ENCODE data around the gene EVL.
"Not testable (repeated sequence)": the region's sequence is repeated elsewhere in the genome, so short reads cannot be mapped to it uniquely, and the experiment has no call there.

EVL gene

GRCh38 chr14:100039903-100040302 lies 25.3 kb upstream of the EVL start:
- DNase-seq, result no peak

DNA sequence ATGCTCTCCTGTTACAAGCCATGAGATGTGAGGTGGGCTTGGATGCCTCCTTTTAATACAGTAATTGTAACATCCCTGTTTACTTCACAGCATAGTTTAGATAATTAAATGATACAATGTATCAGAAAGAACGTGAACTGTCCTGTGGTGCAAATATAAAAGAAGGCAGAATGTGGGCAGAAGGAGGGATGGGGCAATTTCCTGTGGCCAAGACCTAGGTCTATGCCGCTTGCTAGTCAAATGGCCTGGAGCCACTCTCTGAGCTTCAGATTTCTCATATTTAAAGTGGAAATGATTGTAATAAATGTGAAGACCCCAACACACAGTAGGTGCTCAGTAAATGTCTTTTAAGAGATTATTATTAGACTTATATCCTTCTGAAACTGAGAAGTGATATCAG lies 24.0 kb upstream of the EVL start:
- DNase-seq, result no peak

- DNase-seq, result no peak
Observed at GRCh38 chr14:100042286-100042685, 22.9 kb upstream of the EVL start.

DNA sequence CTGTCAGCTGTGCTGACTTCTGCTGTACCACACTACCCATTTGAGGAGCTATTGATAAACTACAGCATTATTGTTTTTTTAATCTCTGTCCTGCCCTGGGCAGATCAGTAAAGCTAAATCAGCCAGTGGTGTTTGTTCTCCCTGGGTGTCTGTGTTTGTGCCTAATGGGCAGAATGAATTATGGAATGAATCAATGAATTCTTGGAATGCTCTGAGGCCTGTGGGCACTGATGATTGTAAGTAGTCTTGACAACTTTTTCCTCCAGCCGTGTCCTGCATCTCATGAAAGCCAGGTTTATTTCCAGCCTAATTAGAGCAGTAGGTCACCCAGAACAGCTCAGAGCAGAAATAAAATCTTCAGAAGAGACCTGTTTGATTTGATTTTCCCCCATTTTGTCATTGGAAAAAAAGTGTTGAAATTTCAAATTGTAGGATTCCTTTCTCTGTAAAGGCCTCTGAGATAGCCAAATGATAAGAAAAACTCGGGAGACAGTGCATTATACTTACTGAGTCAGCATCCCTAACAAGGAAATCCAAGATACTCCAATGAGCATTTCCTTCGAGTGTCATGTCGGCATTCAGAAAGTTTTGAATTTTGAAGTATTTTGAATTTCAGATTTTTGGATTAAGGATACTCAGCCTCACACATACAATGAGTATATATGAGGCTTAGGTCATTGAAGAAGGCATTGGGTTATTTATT lies 19.4 kb upstream of the EVL start:
- DNase-seq, result no peak

DNA sequence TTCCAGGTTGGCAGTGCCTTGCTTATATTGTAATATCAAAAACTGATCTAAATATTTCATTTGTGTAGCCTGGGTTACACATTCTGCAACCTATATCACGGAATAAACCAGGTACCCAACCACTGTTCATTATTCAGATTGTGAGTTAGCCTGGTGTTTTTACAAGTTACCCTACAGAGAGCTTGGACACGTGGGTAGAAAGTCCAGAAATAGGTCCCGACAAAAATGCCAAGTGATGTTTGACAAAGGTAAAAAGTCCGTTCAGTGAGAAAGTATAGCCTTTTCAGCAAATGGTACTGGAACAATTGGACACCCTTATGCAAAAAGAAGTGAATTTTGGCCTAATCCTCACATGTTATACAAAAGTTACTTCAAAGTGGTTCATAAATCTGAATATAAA lies 17.6 kb upstream of the EVL start:
- no peak for DNase-seq

DNA sequence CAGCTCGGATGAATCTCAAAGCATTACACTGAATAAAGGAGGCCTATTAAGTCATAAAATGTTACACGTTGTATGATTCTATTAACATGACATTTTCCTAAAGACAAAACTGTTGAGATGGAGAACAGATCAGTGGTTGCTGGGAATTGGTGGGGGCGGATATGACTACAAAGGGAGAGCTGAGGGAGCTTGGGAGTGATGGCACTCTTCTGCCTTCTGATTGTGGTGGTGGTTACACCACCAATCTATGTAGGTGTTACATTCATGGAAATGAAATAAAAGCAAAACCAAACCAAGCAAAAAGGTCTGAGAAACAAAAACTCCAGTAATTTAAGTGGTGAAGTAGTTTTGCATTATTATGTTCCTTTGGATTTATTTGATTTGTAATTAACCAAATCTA lies 16.4 kb upstream of the EVL start:
- no peak for DNase-seq

- DNase-seq, result no peak
Observed at GRCh38 chr14:100049220-100049619, 16.0 kb upstream of the EVL start.

- DNase-seq, result no peak
Observed at GRCh38 chr14:100051103-100051502, 14.1 kb upstream of the EVL start.

GRCh38 chr14:100051543-100051942 lies 13.7 kb upstream of the EVL start:
- no peak for DNase-seq

DNA sequence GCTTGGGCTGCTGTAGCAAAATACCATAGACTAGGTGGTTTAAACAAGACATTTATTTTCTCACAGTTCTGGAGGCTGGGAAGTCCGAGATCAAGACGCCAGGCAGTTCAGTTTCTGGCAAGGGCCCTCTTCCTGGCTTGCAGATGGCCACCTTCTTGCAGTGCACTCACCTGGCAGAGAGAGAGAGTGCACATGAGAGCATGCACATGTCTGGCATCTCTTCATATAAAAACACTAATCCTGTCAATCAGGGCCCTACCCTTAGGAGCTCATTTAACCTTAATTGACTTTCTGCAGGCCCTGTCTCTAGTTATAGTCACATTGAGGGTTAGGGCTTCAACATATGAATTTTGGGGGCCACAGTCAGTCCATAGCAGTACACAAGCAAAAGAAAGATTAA lies 12.4 kb upstream of the EVL start:
- DNase-seq, result no peak

- no peak for DNase-seq
Observed at GRCh38 chr14:100054316-100055075, 10.7 kb upstream of the EVL start.

- DNase-seq, result no peak
Observed at GRCh38 chr14:100056431-100056830, 8.8 kb upstream of the EVL start.

DNA sequence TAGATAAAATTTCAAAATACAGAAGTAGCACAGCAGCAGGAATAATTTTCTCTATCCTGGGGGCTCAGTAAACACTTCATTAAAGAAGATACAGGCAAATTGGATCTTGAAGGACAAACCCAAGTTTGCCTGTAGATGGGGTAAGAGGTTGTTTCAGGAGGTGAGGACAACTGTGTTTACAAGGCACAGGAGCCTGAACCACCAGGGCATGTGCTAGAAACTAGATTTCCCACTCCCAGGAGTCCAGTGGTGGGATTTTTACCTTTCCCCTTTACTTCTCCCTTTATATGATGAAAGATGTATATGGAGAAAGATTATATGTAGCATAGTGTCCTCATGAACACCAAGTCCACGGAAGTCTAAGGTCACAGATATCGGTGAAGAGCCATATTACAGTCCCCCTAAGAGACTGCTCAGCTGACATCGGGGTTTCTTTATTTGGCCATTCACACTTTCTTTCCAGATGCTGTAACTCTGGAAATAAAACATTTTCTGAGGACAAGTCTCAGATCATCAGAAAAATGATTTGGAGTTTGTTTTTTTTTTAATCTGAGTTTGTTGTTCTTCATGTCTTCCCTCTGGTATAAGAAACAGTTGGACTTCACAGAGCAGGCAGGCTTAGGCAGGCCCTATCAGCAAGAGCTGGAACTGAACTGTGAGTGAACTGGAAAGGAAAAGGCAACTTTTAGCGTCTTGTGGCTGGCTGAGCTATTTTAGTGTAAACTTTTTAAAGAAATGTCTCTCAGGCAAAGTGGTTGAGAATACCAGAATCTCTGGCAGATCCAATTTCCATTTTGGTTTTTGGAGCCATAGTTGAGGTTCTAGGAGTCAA lies 8.0 kb upstream of the EVL start:
- no peak for DNase-seq

- DNase-seq, result no peak
Observed at GRCh38 chr14:100058777-100059437, 6.3 kb upstream of the EVL start.

DNA sequence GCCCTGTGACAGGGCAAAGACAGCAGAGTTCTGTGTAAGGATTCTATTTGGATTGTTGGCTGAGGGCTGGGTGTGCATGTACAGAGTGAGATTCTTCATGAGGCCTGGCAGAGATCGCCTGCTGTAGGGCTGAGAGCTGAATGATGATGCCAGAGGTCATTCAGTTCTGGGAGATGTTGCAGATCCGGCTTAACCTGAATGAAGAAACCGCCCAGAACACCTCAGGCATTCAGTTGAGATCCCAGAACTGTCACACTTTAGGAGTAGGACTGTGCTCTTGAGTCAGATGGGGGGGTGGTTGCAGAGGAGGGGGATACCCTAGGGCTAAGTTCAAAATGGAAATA lies 5.8 kb upstream of the EVL start:
- no peak for DNase-seq

GRCh38 chr14:100060760-100061159 lies 4.5 kb upstream of the EVL start:
- DNase-seq, result no peak

DNA sequence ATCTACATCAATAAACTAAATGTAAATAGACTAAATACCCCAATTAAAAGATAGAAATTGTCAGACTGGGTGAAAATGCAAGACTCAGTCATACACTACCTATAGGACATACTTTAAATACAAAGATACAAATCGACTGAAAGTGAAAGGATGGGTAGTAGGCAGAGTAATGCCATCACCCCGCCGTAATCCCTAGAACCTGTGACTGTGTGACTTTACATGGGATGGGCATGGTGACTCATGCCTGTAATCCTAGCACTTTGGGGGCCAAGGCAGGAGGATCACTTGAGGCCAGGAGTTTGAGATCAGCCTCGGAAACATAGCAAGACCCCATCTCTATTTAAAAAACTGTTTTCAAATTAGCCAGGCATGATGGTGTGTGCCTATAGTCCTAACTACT lies 2.6 kb upstream of the EVL start:
- DNase-seq, result no peak

DNA sequence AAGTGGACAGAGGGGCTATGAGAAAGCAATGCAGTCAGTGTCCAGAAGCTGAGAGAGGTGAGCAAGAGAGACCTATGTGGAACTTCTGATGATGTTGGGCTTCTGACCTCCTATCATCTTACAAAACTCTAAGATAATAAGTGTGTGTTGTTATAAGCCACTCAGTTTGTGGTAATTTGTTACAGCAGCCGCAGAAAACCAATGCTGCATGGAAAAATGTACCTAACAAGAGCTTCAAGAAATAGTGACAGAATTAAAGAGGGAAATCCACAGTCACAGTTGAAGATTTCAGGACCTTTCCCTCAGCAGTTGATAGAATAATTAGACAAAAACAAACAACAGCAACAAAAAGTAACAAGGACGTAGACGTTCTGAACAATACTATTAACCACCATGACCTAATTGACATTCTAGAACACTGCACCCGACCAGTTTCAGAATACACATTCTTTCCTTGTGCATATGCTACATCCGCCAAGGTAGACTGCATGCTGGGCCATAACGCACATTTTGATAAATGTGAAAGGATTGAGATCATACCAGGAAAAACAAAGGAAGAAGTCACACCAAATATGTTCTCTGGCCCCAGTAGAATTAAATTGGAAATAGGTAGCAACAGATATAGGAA lies 1.8 kb upstream of the EVL start:
- no peak for DNase-seq

- not testable (repeated sequence) for DNase-seq
Observed at GRCh38 chr14:100064335-100065092, 708 bp upstream of the EVL start.

DNA sequence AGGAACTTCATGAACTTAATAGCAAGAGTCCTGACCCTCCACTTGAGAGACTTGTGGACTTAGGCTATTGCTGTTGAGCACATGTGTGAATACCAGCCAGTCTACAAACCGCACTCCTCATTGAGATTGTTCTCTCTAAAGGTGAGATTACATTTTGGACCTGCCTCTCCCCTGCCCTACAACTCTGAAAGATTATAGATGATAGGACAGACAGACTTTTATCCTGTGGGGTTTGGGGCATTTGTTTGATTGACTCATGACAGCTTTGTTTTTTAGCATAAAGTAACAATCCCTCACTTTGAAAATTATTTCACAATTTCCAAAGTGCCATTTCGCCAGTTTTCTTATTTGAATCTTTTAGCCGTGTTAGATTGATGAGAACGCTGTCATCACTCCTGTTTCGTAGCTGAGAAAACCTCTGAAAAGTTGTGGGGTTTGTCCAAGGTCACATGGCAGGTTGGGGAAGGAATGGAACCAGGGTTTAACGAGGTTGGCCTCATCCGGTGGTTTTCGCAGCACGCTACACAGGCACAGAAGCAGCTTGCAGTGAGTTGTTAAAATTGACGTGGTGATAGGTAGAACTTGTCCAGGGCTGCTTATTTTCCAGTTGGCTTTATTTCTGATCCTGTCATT lies 836 bp downstream of the EVL start:
- no peak for DNase-seq

GRCh38 chr14:100066962-100067361 lies 1.7 kb downstream of the EVL start:
- no peak for DNase-seq

DNA sequence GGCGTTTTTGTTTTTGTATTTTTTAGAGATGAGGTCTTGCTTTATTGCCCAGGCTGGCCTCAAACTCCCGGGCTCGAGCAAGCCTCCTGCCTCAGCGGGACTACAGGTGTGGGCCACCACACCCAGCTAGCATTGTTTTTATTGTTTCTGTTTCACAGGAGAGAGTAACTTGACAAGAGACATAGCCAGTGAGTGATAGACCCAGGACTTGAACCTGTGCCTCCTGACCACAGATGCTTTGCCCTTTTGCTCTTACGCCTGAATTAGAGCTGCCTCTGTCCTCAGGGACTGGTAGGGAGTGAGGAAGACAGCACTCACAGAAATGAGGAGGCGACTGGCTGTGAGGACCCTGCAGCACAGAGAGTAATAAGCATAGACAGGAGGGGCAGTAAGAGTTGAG lies 2.3 kb downstream of the EVL start:
- no peak for DNase-seq
